TTC549 (cell line): Measurements from ENCODE around the gene FRMPD2.

Source experiments
- FAIRE-seq: peaks from 2 replicates; lab custom pipeline; 2012; peaks lifted over from hg19 to GRCh38; lab: Jason Lieb, UNC

The FRMPD2 gene, protein sequence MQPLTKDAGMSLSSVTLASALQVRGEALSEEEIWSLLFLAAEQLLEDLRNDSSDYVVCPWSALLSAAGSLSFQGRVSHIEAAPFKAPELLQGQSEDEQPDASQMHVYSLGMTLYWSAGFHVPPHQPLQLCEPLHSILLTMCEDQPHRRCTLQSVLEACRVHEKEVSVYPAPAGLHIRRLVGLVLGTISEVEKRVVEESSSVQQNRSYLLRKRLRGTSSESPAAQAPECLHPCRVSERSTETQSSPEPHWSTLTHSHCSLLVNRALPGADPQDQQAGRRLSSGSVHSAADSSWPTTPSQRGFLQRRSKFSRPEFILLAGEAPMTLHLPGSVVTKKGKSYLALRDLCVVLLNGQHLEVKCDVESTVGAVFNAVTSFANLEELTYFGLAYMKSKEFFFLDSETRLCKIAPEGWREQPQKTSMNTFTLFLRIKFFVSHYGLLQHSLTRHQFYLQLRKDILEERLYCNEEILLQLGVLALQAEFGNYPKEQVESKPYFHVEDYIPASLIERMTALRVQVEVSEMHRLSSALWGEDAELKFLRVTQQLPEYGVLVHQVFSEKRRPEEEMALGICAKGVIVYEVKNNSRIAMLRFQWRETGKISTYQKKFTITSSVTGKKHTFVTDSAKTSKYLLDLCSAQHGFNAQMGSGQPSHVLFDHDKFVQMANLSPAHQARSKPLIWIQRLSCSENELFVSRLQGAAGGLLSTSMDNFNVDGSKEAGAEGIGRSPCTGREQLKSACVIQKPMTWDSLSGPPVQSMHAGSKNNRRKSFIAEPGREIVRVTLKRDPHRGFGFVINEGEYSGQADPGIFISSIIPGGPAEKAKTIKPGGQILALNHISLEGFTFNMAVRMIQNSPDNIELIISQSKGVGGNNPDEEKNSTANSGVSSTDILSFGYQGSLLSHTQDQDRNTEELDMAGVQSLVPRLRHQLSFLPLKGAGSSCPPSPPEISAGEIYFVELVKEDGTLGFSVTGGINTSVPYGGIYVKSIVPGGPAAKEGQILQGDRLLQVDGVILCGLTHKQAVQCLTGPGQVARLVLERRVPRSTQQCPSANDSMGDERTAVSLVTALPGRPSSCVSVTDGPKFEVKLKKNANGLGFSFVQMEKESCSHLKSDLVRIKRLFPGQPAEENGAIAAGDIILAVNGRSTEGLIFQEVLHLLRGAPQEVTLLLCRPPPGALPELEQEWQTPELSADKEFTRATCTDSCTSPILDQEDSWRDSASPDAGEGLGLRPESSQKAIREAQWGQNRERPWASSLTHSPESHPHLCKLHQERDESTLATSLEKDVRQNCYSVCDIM (N-terminal part only)

DNA sequence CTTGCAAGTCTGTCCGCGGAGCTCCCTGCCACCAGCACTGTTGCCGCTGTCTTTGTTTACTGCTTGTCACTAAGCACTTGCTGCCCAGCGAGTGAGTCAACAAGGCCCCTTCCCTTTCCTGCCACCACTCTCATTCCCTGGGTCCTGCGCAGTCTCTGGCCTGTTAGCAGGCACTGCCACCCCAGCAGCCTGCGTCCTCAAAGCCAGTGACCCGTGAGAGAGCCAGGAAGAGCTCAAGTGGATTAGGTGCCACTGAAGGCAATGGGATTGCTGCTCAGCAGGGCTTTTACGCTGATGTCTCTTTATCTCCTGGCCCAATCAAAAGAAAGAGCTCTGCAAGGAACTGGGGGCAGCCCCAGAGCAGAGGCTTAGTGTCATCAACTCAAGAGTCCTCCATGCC, at the start of gene FRMPD2:
TSS of gene FRMPD2 (minus strand) at position 61 of the 400 bp plus-strand sequence. CDS start 129 bp downstream, outside the sequence.
- FAIRE-seq, result no peak

DNA sequence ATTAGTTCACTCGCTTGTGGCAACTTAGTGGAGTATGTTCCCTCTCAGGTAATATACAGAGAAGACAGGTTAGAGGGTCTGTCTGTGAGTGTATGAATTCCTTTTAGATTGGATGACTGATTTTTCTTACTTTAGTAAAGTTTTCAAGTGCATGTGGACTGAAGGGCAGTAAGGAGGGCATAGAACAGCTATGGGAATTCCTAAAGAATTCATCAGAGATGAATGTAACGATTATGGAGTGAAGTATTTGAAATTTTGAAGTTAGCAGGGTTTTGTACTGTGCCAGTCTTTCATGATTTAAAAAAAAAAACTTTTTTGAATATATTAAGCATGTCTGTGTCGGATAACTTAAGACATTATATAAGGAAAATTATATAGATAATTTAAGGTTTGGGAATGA, 47.5 kb upstream of the FRMPD2 start:
- no peak for FAIRE-seq

DNA sequence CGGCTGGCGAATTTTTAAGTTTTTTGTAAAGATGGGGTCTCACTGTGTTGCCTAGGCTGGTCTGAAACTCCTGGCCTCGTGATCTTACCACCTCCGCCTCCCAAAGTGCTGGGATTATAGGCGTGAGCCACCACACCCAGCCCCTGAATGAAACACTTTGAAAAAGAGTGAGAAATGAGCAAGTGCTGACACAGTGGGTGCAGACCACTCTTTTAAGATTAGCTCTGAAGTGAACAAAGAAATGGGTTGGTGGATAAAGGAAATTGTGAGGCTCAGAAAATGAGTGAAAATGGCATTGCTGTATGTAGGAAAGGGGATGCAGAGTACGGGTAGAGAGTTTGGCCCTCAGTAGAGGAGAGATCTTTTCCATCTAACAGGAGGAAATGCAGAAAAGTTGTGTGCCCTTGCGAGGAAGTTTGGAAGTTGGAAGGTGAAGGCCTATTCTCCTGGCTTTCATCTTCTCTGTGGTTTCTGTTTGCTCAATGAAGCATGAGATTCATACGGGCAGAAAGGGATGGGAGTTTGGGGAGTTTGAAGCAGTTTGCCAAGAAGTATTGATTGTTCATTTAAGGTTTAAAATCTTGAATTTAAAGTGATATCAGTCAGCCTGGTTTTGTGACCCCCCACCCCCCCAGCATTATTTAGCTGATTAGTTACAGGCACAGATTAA, 43.0 kb upstream of the FRMPD2 start:
- no peak for FAIRE-seq

DNA sequence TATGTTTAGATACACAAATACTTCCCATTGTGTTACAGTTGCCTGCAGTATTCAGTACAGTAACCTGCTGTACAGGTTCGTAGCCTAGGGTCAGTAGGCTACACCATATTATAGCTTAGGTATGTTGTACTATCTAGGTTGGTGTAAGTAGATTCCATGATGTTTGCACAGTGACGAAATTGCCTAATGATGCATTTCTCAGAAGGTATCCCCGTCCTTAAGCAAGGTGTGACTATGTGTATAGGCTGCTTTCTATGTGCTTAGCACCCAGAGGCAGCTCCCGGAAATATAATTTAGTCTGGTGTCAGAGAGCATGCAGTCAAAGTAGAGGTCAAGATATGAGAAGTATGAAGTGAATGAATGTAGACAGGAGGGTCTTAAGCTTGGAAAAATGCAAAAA, 41.7 kb upstream of the FRMPD2 start:
- FAIRE-seq, result no peak

DNA sequence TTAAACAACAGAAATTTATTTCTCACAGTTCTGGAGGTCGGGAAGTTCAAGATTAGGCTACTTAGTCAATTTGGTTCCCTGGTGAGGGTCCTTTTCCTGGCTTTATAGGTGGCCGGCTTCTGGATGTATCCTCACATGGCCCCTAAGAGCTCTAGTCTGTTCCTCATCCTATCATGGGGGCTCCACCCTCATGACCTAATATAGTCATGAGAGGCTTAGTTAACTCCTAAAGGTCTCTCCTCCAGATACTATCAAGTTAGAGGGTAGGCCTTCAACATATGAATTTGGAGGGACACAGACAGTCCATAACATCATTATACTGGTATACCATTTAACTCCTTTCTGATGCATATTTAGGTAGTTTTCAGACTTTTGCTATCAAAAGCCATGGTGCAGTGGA, 39.6 kb upstream of the FRMPD2 start:
- no peak for FAIRE-seq

DNA sequence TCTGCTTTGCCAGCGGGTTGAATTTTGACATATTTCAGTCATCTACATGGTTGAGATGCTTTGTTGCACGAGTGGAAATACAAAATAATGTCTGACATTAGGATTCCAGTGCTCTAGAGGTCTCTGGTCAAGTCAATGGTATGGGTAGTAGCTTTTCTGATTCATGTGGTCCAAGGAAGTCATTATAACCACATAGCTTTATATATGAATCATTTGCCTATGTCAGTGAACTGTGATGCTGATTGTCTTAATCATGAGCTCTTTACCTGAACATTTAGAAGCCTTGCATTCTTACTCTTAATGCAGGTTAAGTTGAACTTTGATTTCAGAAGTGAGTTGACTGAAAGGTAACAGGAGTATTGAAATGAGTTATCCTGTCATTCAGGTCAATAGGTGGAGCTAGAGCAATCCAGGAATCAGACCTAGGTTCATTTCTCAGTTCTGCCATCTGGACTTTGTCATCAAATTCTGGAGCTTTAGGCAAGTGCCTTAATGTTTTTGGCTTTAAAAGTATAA, 35.3 kb upstream of the FRMPD2 start:
- FAIRE-seq, result no peak

DNA sequence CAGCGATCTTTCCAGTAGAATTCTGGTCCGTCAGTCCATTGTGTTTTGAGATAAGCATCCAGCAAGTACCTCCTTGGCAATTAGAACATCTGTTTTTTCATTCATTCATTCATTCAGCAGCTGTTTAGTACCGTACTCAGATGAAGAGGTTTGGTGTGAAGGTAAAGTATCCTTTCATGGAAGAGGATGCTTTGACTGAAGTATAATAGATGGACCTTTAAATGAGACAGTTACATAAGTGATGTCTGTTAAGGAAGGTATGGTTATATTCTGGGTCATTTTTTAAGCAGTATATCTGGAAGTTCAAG, 33.2 kb upstream of the FRMPD2 start:
- no peak for FAIRE-seq

DNA sequence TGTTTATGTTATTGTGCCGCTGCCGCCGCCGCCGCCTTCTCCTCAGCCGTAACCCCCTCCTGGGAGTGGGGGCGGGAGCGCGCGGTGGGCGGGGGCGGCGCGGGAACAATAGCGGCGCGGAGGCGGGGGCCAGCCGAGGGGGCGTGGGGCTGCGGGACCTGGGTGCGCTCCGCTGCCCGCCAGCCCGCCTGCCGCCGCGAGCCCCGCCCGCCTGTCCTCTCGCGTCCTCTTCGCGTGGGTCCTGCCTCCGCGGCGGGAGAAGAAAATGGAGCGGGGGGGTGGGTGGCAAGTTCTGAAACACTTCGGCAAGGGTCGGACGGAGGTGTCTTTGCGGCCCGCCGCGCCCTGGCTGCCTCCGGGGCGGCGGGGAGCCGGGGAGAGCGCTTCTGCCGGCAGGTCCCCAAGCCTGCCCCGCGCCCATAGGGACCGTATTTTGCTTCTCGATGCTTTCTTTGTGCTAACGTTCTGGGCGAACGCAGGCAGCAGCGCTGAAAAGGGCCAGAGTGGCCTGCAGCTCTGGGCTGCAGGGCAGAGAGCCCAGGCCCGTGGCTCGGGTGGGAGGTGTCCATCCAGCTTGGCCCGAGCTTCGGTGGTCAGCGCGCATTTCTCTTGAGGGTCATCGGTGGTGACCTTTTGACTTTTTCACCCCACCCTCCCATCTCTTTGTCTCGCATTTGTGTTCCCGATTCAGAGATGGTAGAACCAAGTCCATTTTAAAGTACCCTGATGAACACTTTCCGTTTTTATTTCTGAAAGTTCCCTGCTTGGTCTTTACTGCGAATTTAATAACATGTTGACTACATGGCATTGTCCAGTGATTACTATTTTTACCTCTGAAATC, 32.6 kb upstream of the FRMPD2 start:
- FAIRE-seq, result no peak

DNA sequence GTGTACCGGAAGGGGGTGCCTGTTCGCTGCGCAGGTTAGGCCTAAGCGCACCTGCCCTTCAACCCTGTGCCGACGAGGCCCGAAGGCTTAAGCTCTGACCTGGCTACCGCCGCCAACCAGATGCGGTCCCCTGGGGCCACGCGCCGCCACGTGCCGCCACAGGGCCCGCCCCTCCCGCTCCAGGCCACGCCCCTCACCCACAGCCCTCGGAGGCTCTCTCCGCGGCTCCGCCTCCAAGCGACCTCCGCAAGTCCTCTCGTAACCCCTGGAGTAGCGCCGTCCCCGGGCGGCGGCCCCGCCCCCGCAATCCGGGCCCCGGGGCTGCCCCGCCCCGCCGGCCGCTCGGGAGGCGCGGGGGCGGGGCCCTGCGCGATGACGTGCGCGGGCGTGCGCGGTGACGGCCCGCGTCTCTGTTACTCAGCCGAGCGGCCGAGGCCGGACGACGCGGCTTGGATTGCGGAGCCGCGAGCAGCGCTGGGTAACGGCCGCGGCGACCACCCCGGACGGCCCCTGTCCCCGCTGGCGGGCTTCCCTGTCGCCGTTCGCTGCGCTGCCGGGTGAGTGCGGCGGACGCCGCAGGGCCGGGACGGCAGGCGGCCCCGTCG, 31.9 kb upstream of the FRMPD2 start, which contains the start of gene MAPK8:
TSS of gene MAPK8 (plus strand) at position 413 of the 605 bp plus-strand sequence. CDS start 94,984 bp downstream, outside the sequence.
- no peak for FAIRE-seq

DNA sequence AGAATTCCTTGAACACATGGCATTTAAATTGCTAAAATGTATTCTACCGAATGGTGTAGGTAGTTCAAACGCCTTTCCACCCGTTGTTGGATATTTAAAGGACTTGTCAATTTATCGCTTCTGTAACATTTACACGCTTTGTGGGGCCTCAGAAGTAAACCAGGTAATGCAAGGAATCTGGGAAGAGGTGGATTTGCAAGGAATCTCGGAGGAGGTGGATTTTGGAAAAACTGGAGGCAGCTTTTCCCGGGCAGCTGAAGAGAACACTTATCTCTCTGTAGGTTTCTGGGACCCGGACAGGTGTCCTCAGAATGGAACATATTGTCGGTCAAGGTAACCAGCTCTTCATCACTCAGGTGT, 31.4 kb upstream of the FRMPD2 start:
- no peak for FAIRE-seq

DNA sequence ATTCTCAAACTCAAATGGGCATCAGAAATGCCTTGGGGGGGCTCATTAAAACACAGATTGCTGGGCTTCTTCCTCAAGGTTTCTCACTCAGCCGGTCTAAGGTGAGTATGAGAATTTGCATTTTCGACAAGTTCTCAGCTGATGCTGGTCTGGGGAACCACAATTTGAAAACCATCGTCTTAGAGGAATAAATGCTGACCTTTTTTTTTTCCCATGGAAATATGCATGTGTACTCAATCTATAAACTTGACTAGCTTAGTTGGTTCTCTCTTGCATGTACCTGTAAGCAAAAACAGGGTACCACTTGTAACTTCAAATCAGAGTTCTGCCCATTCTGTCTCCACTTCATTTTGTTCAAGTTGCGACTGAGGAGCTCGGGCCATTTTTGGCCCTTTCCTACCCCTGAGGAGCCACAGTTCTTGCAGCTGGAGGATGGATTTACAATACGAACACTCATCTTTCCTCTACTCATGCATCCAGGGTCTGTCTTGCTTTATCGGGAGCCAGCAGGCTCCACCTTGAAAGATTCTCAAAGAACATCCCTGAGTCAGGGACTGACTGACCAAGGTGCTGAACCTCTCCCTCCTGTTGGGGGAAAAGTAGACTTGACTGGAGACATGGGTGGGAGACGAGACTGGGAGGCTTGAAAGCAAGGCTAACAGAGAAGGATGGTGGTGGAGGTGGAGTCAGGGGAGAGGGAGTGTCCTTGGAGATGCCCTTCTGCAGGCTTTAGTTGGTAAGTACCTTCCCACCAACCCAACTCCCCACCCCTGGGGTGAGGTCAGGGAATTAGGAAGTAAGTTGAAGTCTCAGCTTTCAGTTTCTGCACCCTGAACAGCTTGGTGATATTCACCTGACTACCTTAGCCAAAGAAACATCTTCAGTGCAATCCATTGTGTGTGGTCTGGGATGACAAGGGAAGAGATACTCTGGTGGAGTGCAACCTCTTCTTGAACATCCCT, 28.3 kb upstream of the FRMPD2 start:
- FAIRE-seq, result no peak

DNA sequence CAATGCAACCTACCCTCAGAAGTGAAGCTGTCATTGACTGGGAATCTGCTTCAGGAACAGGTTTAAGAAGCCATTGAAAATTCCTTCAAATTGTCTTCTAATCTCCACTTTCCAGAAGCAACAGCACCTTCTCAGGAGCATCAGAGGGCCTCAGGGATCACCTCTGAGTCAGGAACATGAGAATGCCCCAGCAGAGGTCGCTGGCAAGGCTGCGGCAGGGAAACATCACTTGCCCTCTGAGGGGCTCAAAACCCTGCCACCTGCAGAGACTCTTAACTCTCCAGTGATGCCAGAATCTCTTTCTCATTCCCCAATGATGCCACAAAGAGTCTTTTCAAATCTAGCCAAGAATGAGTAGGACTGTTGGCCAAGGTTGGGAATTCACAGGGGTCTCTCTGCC, 26.1 kb upstream of the FRMPD2 start:
- no peak for FAIRE-seq

DNA sequence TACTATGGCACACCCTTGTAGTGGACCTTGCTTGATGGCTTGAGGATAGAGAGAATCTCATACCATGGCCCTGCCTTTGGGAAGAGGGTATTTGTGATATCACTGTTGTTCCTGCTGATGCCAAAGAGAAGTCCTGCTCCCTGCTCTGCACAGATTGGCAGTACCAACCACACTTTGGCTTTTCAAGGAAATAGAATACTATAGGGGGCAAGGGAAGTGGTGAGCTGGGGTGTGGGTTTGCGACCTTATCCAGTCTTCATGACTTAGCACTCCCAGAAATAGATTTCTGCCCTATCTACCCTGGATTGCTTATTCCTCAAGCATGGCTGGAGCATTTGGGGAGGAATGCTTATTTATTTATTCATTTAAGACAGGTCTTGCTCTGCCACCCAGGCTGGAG, 25.2 kb upstream of the FRMPD2 start:
- FAIRE-seq, result no peak

DNA sequence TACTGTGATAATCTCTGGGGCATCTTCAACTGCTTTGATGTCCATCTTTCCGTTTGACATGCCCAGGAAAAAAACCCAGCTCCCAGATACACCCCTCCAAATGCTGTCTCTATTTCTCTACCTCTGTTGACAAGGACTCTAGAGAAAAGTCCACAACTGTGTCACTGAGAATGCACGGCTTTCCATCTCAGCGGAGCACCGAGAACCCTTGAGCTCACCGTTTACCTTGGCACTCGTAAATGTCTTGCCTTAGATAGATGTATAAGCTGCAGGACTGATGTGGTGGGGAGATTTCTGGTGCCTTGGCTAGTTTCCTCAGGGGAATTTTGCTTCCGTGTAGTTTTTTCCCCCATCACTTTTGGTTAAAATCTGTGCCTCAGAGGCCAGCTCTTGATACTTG, 24.6 kb upstream of the FRMPD2 start:
- no peak for FAIRE-seq

DNA sequence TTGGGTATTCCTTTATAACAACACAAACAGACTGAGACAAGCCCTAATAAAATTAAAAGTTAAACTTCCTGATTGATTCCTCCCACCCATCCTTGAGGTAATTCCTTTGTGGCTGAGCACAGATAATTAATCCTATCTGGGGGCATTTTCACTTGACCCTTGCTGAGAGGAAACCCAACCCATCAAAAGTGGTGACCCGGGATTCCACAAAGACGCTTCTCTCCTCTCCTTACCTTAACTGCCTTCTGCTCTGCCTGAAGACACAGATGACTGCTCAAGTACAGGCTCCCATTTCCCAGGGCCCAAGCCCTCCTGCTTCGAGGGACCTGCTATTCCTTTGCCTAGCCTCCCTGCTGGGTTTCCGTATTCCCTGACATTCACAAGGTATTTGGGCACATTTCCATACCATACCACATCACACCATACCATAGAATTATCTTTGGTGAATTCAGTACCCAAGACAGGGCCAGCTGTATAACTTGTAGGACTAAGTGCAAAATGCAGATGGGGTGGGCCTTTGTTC, 22.1 kb upstream of the FRMPD2 start:
- no peak for FAIRE-seq

DNA sequence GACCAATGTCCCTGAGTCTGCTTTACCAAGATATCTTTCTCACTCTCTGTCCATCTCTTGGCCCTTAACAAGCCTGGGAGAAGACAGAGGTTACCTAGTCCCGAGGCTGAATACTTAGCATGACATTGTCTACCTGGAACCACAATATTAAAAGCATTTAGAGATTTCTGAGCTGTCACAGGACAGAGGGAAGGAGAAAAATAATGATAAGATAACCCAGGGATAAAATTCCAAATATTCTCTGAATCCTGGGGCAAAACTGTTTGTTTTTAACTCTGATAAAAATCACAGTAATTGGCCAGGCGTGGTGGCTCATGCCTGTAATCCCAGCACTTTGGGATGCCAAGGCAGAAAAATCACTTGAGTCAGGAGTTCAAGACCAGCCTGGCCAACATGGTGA, 19.9 kb upstream of the FRMPD2 start:
- FAIRE-seq, result no peak

DNA sequence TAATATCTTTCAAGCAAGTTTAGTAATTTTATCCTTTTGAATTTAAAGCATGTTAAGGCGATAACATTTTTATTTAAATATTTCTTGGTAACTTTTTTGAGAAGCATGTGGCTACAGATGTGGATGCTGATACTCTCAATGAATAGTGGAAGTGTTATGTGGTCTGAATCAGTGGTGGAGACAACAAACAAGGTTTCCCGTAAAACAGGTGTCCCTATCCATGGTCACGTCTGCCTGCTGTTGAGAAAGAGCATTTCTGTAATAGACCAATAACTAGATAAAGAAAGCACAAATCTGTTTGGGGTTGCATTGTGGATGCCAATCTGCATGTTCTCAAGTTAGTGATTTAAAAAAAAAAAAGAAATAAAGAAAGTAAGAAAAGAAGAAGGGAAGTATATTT, 18.1 kb upstream of the FRMPD2 start:
- no peak for FAIRE-seq

DNA sequence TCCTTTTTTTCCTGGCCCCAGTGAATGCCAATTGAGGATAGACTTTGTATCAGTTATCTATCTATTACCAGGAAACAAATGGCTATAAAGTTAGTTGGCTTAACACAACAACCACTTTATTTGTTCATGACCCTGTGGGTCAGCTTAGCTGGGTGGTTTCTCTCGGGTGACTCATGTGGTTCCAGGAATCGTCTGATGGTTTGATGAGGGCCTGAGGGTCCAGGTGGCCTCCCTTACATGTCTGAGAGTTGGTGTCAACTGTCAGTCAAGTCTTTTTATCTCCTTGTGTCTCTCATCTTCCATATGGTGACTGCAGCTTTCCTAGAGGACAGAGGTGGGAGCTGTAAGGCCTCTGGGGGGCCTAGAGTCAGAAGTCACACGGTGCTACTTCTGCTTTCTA, 16.7 kb upstream of the FRMPD2 start:
- no peak for FAIRE-seq

DNA sequence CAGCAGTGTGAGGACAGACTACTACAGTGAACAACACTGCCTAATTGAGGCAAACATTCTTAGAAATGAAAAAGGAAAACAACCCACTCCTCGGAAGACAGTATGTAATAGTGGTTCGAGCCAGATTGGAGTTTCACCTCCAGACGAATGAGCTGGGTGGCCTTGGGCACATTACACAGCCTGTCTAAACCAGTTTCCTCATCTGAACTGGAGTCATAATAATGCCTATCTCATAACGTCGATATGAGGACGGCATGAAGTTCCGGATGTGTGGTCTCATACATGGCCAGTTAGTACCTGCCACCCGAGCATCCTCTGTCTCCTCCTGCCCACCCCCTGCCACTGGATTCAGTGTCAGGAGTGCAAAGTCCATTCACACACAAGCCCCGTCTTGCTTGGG, 15.8 kb upstream of the FRMPD2 start:
- FAIRE-seq, result no peak
